GM19351 (cell line): ENCODE results near the gene RASA2.
"Not testable (repeated sequence)": the region's sequence is repeated elsewhere in the genome, so short reads cannot be mapped to it uniquely, and the experiment has no call there.

Experiments used
- ATAC-seq: cut with Tn5 transposase; IDR thresholded peaks from one replicate; pipeline ENCODE4 v1.9.1; 2021; ENCODE audit warnings: mild to moderate bottlenecking, moderate library complexity; ENCODE audit not compliant: unreplicated experiment

Gene RASA2

DNA sequence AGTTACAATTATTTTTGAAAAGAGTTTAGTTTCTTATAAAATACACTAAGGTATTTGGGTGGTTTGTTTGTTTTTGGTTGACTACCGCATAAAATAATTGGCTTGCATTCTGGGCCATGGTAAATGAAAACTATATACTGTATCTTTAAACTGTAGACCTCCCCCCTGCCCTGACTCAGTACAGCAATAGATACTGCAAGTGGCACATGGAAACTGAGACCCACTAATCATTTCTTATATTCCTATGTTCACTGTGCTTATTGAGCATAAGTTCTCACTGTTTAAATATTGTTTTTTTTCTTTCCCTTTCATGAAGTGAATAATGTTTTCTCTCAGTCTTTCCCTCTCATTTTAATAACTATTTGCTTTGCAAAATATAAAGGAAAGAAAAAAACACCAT is 45.8 kb downstream of the RASA2 start:
- no peak for ATAC-seq

DNA sequence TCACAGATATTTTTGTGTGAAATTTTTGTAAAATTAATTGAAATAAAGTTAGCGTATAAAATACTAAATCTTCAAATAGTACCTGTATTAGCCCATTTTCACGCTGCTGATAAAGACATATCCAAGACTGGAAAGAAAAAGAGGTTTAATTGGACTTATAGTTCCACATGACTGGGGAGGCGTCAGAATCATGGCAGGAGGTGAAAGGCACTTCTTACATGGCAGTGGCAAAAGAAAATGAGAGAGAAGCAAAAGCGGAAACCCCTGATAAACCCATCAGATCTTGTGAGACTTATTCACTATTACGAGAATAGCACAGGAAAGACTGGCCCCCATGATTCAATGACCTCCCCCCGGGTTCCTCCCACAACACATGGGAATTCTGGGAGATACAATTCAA is 49.2 kb downstream of the RASA2 start:
- ATAC-seq = not testable (repeated sequence)

DNA sequence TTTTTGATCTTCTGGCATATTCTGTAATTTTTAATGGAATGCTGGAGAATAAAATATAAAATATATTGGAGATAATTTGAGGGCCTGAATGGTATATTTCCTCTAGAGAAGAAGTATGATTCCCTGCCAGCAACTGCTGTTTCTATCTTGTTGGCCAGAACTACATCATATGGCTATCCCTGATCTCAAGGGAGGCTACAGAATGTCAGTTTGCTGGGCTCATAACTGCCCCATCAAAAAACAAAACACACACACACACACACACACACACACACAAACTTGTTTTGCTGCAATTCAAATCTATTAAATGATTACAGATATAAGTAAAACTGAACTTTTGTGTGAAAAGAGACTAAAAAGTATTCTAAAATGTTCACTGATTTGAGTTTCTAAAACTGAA is 51.0 kb downstream of the RASA2 start:
- ATAC-seq = no peak

DNA sequence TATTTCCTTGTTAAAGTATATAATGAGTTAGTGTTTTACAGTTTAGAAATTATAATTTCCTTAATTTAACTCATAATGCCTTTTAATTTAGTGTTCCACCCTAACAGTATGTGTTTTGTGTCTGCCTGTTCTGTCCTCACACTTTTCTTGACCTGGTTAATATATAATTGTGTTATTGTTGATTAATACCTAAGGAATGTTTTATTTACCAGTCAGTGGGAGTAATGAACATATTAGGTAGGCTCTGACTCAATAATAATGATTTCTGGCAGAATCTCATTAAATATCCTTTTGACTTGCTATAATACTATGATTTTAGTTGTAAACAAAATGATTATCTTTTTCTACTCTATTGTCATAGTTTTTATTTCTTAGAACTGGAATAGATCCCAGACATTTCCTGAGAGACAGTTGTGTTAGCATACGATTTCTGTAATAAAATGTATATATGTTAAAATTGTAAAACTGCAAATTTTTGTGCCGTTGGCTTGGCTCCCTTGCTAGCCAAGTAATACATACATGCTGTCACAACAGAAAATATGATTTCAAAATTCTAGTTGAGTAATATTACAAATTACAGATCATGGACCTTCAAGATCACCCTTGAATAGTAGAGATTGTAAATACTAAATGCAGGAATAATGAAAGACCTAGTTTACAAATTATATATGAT is 51.9 kb downstream of the RASA2 start:
- no peak for ATAC-seq

DNA sequence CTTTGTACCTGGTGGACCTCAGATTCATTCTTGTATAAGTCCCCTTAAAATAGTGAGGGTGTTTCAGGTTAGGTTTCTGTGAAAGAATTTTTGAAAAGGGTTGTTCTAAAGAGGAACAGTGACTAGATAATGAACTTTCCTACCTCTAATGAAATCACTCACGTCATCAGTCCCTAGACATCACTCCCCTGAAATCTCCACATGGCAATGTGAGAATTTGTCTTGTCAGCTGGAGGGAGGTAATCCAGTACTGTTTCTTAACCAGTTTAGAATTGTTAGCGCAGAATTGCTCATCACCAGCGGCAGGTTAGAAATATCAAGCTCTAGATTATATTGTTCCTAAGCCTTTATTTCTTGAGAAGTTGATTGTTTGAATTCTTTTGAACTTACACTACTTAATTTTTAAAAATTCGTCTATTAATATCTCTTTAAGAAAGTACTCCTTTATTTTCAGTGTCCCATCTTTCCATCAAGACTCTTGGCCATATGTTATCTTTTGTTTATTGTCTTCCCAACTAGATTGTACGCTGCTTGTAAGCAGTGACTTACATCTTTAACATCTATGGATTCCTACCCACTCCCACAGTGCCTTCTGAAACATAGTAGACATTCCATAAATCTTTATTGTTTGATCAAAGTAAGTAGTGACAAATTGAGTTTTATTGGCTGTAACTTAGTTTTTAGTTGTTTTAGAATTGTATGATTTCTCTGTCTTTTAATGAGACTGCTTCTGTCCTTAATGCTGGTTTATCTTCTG is 52.8 kb downstream of the RASA2 start:
- no peak for ATAC-seq

DNA sequence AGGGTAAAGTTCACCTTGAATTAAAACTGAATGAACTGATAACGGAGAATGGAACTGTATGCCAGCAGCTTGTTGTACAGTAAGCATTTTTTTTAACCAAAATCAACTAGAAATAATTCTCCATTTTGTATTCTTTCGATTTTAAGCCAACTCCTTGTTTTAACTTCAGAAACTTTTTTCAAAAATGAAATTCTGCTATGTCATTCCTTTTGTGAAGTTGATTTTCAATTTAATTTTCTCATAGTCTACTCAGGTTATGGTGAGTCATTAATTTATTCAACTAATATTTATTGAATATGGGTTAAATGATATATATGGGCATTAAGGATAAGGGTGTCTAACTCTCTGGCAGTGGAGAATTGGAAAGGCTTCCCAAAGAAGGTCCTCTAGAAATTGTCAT is 53.7 kb downstream of the RASA2 start:
- ATAC-seq = no peak

DNA sequence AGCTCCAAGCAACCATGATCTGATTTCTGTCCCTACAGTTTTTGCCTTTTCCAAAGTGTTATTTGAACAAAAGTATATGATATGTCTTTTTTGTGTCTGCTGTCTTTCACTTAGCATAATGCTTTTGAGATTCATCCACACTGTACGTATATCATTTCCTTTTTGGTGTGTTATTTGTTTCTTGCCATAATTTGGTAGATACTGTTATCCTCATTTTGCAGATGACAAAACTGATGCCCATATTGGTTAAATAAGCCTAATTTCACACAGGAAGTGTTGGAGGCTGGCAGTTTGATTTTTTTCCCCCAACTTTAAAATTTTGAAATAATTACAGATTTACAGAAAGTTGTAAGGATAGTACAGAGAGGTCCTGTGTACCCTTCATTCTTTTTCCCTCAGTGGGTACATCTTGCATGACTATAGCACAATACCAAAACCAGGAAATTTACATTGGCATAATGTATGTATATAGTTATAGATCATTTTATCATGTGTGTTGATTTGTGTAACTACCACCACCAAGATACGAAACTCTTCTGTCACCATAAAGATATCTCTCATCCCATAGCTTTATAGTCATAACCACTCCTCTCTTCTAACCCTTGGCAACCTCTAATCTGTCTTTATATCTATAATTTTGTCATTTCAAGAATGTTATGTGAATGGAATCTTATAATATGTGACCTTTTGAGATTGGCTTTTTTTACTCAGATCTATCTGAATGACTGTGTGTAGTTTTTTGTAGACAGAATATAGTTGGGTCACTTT is 55.6 kb downstream of the RASA2 start:
- ATAC-seq = no peak

DNA sequence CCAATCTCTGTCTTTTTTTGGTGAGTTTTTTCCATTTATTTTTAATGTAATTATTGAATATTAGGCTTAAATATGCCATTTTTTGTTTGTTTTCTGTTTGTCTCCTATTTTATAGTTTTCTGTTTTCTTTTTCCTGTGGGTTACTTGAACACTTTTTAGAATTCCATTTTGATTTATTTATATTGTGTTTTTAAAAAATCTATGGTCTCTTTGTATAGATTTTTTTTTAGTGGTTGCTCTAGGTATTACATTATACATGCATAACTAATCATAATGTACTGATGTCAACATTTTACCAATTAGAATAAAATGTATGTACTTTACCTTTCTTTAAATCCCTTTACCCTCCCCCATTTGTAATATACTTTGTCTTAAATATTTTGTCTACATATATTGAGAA is 56.2 kb downstream of the RASA2 start:
- no peak for ATAC-seq

DNA sequence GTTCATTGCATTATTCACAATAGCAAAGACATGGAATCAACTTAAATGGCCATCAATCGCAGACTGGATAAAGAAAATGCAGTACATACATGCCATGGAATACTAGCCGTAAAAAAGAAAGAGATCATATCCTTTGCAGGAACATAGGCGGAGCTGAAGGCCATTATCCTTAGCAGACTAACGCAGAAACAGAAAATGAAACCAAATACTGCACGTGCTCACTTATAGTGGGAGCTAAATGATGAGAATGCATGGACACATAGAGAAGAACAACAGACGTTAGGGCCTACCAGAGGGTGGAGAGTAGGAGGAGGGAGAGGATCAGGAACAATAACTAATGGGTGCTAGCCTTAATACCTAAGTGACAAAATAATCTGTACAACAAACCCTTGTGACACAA is 57.9 kb downstream of the RASA2 start:
- ATAC-seq = no peak

DNA sequence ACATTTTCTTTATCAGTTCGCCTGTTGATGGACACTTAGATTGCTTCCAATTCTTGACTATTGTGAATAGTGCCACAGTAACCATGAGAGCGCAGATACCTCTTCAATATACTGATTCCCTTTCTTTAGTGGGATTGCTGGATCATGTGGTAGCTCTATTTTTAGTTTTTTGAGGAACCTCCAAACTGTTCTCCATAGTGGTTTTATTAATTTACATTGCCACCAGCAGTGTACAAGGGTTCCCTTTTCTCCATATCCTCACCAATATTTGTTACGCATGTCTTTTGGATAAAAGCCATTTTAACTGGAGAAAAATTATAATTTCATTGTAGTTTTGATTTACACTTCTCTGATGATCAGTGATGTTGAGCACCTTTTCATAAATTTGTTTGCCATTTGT is 59.3 kb downstream of the RASA2 start:
- no peak for ATAC-seq

DNA sequence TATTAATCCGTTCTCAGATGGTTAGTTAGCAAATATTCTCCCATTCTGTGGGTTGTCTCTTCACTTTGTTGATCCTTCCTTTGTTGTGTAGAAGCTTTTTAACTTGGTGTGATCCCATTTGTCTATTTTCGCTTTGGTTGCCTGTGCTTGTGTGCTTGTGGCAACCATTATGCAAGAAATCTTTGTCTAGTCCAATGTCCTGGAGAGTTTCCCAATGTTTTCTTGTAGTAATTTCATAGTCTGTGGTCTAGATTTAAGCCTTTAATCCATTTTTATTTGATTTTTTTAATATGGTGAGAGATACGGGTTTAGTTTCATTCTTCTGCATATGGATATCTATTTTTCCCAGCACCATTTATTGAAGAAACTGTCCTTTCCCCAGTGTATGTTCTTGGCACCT is 59.8 kb downstream of the RASA2 start:
- ATAC-seq = no peak

DNA sequence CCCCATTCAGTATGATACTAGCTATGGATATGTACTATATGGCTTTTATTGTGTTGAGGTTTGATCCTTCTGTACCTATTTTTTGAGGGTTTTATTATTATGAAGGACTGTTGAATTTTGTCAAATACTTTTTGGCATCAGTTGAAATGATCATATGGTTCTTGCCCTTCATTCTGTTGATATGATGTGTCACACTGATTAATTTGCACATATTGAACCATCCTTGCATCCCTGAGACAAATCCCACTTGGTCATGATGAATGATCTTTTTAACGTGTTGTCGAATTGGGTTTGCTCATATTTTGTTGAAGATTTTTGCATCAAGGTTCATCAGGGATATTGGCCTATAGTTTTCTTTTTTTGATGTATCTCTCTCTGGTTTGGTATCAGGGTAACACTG is 61.0 kb downstream of the RASA2 start:
- no peak for ATAC-seq

DNA sequence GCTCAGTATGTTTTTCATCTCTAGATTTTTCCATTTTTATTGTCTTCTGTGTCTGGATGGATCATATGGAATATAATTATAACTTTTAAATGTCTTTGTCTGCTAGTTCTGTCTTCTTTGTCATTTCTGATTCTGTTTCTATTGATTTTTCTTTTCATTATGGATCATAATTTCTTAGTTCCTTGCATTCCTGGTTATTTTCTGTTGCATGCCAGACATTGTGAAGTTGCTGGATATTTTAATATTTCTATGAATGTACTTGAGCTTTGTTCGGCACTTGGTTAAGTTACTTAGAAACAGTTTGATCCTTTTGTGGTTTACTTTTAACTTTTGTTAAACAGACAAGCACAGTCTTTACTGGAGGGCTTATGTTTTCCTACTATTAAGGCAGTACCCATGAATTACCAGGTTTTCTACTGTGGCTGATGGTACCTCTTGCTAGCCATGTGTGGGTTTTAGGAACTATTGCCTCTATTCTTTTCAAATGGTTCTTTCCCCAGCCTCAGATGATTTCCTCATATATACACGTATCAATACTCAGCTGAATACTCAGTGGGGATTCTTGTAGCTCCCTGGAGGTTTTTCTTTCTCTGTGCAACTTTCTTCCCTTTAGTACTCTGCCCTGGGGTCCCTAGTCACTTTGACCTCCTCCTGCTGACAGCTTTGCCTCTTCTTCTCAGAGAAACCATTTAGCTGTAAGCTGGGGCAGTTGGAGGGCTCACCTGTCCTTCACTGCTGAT is 64.3 kb downstream of the RASA2 start:
- ATAC-seq = no peak

DNA sequence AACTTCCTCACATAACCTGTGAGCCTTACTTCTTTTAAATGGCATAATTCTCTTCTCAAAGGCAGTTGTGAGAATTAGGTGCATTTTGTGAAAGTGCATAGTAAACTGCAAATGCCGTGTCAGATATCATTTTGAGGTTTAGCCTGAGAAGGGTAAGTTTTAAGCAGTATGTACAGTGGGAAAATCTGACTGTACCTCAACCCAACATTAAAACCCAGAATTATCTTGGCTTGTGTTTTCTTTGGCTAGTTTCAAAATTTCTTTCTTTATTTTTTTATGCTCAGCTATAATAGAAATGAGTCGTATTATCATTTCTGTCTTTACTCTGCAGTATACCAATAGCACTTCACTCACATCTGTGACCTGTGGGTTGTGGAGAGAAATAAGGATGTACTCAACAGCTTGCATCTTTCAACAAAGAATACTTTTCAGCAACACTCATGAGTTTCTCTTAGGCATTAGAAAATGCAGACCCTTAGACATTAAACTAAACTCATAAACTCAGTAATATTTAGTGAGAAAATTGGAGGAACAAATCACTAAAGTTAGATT is 65.7 kb downstream of the RASA2 start:
- ATAC-seq = no peak

DNA sequence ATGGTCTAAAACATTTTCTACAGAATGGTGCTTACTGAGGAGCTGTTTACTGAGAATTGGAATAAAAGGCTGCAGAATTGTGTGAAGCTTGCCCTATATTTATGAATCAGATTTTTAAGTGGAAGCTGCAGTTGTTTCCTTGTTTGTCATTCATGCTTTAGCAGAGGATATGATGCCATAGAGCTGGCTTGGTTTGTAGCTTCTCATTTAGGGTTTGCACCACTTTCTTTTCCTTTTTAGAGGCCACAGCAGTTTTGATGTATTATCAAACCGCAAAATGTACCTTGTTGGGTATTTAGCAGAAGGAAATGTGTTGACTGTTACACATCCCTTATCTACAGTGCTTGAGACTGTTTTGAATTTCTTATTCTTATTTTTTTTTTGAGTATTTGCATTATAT is 66.2 kb downstream of the RASA2 start:
- no peak for ATAC-seq

DNA sequence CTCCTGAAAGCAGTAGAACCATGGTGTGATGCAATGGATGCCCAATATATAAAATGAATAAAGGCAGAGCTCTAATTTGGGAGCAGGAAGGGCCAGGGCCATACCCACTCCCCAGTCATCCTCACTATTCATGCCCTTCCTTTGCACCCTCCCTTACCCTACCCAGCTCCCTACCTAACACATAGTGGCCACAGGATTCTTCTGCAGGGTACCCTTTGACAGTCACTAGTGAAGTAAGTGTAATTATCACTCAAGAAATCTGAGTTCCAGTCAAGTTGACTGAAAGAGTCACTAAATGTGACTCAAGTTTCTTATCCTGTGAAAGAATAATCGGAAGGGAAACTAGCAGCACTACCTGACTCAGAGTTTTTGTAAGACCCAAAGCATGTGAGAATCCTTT is 69.2 kb downstream of the RASA2 start:
- no peak for ATAC-seq

DNA sequence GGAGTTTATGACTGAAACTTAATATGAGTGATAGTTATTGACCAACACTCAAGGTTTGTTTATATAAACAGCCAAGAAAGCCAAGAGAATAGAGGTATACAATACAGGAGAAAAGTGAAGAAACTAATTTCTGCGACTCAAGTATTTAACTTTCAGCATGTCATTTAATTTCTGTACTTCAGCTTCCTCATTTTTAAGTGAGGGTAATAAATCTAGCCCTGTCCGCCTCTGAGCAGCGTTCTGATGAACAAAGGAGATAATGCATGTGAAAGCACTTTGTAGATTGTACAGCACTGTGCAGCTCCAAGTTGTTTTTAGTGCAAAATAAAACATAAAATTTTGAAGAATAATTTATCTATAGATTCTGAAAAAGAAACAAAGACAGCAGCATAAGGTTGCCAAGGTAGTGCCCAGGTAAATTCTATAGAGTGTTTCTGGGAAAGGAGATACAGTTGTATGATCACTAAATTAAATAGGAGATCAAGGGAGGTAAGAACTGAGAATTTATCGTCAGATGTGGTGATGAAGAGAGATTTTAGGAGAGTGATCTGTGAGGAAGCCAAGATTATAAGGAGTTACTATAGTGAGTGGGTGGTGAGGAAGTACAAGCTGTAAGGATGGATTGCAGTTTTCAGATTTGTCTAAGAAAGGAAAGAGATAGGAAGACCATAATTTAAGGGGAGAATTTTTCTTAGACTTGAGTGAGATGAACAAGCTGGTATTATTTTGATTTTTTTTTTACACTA is 71.3 kb downstream of the RASA2 start:
- ATAC-seq = no peak

DNA sequence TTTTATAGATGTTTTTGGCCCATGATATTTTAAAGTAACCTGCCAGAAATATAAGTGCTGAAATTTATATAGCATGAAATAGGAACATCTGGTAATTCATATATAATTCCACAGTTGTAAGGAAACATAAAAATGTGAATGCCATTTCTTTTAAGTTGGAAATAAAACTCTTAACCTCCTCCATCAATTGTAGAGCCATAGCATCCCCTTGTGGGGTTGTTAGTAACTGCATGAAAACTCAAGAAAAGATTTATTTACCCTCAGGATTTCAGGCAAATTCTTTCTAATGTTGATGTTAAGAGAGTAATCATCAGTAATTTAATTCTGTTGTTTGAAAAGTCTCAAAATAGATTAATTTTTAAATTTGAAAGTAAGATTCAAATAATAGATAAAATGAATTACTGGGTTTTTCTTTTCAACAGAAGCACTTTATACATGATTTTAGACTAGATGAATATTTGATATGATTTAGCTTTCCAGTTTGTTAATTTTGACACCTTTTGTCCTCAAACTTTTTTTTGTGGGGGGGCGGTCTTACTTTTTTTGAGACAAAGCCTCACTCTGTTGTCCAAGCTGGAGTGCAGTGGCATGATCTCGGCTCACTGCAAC is 74.7 kb downstream of the RASA2 start:
- no peak for ATAC-seq

DNA sequence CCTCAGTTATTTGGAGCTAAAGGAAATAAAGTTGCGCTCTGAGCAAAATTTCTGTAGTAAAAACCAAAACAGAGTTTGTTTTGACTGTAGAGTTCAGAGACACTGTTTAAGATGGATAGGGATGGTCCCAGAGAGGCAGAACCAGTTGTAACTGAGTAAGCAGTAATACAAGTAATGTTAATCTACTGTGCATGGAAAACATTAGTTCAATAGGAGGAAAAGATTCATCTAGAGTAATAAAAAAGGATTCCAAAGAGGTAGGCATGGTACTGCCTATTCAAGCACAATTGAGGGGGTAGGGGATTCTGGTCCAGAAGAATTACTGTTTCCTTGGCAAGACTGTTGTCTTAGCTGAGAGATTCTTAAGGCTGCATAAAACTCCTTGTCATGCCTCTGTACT is 77.4 kb downstream of the RASA2 start:
- no peak for ATAC-seq

DNA sequence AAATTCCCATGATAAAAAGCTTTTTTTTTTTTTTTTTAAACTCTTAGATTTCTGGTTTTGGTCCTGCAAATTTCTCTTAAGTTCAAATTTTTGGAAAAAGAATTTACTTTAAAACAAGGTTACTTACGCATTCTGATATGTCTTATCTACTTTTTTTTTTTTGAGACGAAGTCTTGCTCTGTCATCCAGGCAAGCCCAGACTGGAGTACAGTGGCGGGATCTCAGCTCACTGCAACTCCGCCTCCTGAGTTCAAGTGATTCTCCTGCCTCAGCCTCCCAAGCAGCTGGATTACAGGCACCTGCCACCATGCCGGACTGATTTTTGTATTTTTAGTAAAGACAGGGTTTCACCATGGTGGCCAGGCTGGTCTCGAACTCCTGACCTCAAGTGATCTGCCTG is 83.2 kb downstream of the RASA2 start:
- ATAC-seq = no peak
